NCI-H2081 treated with DMSO at 0.1 percent for 48 hours (cell line): ENCODE measurements around the gene IRF5.

Experiments
- DNase-seq: peaks from one replicate; lab custom pipeline; 2025; lab: John Stamatoyannopoulos, UW

The IRF5 gene, protein sequence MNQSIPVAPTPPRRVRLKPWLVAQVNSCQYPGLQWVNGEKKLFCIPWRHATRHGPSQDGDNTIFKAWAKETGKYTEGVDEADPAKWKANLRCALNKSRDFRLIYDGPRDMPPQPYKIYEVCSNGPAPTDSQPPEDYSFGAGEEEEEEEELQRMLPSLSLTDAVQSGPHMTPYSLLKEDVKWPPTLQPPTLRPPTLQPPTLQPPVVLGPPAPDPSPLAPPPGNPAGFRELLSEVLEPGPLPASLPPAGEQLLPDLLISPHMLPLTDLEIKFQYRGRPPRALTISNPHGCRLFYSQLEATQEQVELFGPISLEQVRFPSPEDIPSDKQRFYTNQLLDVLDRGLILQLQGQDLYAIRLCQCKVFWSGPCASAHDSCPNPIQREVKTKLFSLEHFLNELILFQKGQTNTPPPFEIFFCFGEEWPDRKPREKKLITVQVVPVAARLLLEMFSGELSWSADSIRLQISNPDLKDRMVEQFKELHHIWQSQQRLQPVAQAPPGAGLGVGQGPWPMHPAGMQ

DNA sequence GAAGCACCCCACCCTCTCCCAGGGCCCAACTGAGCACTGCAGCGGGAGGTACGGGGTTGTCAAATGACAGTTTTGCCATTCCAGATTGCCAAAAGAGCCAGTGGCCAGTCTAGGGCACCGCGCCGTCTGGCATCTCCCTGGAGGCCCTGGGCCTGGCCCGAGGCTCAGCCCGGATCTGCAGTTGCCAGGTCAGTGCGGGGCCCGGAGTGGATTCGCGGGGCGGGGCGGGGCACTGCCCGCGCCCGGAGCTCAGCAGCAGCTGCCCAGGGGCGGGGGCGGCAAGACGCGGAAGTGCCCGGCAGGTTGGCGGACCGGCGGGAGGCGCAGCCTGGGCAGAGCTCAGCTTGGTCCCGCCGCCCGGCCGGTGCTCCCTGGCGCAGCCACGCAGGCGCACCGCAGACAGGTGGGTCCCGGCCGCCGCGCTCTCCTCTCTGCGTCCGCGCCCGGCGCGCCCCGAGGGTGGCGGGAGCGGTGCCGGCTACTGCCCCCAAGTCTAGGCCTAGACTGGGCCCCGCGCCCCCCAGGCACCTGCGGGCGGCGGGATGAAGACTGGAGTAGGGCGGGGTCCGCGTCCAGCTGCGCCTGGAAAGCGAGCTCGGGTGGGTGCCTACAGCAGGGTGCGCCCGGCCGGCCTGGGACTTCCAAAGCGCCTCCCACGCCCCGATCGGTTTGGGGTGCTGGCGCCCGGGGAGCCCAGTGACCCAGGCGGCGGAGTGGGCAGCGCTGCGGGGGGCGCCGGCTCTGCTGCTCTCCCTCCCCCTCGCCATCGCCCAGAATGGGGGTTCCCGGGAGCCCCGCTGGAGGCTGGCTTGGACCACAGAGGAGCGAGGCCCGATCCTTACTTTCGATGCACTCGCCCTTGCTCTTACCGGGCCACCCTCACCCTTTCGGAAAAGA, at the start of gene IRF5:
TSS of gene IRF5 (plus strand) at position 281 of the 897 bp plus-strand sequence. CDS start 4,155 bp downstream, outside the sequence.
- no peak for DNase-seq

DNA sequence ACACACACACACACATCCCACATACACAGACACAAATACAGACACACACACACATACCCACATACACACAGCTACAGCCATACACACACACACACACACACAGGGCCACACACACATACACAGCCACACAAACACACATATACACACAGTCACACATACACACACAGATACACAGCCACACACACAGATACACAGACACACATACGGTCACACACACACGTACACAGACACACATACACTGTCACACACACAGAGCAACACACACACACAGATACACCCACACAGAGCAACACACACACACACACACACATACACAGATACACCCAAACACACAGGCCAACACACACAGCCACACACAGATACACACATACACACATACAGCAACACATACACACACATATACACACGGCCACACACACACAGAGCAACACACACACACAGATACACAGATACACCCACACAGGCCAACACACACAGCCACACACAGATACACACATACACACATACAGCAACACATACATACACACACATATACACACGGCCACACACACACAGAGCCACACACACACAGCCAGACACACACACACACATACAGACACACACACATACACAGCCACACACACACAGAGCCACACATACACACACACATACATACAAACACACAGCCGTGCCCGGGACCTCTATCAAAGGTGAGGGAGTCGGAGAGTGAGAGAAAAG, 49.5 kb upstream of the IRF5 start:
- DNase-seq = no peak

DNA sequence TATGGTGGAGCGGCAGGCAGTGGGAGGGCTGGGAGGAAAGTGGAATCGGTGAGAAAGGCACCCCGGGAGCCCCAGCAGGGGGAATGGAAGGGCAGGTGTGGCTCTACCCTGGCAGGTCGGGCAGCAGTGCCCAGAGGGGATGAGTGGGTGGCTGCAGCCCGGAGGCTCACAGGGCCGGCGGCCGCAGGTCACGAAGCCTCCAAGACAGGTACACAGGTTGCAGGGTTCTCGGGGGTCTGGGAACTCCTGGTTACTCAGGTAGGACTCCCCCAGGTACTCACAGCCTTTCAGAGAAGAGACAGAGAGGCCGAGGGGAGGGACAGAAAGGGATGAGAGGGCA, 49.0 kb upstream of the IRF5 start:
- DNase-seq = no peak

DNA sequence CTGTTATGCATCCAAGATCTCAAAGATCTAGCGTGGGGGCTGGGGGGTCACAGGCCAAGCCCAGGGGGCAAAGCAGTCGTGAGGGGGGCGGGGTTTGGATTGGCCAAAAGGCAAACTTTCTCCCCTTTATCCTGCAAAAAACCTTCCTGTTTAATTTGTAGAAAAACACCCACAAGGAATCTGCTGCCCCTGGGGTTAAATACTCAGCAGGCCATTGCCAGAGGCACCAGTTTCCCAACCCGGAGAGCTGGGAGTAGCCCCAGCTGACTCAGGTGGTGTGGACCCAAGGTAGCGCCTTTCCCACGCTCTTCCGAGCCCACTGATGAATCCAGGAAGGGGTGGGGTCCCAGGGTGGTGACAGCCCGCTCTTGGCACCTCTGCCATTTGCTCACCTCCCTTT, 48.6 kb upstream of the IRF5 start:
- DNase-seq = no peak

DNA sequence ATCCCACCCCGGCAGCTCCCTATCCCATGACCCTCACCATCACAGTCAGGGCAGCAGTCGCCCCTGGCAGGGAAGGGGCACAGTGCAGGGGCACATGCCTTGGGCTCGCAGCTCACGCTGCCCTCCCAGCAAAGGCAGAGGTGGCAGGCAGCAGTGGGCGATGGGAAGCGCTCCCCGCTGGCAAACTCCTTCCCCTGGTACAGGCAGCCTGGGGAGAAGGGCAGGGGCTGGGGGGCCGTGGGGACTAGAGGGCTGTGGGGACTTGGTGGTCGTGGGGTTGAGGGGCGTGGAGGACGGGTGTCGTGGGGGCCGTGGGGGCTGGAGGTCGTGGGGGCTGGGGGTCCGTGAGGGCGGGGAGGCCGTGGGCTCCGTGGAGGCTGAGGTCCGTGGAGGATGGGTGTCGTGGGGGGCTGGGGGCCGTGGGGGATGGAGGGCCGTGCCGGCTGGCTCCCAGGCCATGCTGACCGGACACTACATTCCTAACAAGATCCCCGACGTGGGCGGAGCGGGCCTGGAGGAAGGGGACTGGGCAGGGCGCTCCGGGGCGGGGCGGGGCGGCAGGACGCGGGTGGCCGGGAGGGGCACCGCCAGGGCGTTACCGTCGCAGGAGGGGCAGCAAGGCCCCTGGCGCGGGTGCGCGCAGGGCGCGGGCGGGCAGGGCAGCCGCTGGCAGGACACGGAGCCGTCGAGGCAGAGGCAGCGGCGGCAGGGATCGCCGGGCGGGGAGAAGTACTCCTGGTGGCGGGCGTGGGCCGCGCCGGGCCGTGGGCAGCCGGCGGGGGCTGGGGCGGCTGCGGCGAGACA, 47.2 kb upstream of the IRF5 start:
- no peak for DNase-seq

DNA sequence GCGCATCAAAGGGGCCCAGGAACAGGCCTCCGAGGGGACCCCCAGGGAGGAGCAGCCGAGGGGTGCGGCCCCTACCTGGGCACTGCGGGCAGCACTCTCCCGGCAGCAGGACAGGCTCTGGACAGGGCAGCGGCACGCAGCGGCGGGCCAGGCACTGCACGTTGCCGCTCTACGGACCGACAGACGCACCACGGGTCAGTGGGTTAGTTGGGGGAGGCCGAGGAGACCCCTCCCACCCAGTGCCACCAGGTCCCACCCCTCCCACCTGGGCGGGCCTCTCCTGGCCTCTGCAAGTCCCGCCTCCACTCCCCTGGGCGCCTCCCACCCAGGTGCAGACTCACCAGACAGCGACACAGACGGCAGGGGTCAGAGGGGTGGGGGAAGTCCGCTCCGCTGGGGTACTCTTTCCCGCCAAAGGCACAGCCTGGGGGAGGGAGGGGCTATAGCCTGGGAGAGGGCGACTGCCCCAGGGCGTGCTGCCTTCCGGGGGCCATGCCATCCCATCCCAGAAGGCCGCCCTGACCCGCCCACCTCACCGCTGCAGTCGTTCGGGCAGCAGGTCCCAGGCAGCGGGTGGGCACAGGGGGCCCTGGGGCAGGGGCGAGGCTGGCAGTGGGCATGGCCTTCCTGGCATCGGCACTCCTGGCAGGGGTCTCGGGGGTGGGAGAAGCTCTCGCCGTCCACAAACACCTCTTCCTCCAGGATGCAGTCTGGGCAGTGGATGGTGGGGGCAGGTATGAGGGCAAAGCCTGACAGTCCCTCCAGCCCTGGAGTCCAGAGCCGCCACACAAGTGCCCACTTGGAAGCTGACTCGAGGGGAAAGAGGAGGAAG, 46.4 kb upstream of the IRF5 start:
- no peak for DNase-seq

DNA sequence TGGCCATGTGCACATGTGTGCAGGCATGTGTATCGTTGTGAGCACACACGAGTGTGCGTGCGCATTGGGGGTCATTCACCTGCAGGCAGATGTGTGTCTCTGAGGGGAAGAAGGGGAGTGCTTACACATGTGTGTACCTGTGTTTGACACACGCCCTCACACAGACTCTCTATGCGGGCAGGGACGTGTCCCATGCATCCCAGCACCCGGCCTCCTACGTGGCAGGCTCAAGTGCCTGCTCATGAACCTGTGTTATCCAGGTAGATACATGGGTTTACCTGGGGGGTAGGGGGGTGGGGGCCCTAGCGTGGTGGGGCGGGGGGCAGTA, 45.8 kb upstream of the IRF5 start:
- no peak for DNase-seq

DNA sequence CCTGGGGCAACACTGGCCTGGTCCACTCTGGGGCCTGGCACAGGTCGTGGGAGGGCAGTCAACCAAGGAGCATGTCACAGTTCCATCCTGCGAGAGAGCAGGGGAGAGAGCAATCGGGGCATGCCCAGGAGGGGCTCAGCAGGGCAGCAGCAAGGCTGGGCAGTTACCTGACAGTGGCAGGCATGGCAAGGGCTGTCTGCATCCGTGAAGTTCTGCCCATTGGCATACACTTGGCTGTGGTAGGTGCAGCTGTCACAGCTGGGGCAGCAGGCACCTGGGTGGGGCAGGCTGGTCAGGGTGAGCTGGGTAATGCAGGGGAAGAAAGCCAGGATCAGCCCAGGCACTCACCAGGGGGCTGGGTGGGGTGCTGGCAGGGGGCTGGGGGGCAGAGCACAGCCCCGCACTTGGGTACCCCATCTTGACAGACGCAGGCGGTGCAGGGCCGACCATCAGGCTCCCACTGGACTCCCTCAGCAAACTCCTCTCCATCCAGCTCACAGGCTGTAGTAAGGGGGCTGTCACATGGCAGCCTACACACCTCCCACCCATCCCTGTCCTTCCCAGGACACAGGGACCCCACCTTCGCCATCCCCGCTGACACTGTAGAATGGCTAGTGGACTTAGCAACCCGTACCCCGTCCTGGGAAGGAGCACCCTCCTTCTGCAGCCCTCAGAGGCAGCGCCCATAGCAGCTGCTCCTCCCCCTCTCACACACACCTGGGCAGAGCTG, 45.0 kb upstream of the IRF5 start:
- no peak for DNase-seq

DNA sequence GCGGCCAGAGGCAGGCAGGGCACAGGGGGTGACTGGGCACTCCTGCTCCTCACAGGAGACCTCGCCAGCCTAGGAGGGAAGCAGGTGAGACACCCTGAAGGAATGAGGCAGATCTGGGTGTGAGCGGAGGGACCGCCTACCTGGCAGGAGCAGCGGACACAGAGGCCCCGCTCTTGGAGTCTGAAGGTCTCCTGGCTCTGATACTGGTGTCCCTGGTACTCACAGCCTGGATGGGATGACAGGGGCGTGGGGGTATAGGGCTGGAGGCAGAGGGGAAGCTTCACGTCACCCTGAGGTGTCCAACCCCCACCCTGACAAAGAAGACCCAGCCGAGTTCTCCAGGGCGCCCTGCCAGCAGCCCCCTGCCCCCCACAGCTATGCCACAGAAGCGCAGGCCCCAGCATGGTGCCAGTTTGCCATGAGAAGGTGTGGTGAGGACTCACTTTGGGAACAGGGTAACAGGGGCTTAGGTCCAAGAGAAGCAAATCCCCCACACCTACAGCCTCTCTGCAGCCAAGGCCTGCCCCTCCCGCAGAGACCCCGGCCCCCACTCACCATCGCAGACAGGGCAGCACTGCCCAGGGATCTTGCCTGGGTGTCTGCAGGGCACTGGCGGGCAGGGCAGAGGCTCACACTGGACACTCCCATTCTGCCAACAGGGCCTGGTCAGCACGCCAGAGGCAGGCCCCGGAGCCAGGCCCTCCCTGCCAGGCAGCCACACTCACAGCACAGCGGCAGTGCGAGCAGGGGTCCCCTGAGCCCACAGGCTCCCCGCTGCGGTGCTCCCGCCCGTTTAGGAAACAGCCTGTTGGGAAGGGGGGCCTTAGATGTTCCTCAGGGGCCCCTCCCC, 44.3 kb upstream of the IRF5 start:
- no peak for DNase-seq

DNA sequence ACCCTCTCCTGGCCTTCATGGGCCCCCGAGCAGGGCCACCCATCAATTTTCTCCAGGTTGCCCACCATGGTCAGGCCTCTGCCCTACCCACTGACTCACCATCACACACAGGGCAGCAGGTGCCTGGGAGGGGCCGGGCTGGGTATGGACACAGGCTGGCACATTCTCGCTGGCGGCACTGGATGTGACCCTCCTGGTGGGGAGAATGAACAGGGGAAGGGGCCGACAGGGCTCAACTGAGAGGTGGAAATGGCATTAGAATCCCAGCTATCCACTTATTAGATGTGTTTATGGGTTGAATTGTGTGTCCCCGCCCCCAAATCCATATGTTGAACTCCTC, 43.7 kb upstream of the IRF5 start:
- DNase-seq = no peak

DNA sequence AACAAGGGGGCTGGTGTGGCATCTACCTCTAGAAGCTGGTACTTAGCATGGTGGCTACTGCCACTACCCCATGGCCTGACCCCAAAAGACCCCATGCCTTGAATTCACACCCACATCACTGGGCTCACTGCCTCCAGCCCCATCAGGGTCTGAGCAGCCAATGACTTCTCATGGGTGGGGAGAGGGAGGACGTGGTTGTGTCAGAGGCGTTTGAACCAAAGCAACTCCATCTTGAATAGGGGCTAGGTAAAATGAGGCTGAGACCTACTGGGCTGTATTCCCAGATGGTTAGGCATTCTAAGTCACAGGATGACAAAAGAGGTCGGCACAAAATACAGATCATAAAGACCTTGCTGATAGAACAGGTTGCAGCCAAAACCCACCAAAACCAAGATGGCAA, 42.4 kb upstream of the IRF5 start:
- DNase-seq = no peak

DNA sequence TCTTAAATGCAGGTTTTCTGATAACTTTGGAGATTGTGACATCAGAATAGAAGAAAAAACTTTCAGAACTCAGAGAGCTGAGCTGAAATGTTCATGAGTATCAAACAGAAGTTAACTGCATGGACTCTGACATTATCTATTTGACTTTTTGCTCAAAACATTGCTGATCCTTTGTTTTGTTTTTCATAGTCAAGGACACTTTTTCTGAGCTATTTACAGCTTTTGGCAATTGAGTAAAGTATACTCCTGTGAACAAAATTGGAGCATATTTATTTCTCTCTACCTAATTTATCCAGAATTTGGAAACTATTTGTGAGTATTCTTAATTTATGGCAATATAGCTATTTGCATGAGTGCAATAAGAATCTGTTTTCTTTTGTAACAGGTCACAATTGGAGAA, 38.3 kb upstream of the IRF5 start:
- DNase-seq = no peak

DNA sequence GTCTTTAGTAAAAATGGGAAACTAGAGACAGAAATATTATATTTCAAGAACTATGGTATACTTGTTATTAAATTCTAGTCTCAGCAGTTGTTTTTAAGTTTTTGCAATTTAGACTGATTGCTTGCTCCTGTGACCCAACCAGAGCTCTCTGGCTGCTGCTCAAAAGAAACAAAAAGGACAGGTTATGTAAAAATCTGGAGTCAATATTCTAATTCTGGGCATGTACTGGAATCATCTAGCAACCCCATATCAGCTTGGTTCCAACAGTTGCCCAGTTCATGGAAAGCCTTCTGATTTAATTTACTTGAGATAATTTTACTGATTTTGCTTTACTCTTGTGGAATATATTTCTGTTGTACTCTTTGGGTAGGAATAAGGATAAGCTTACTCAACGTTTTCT, 37.5 kb upstream of the IRF5 start:
- no peak for DNase-seq

DNA sequence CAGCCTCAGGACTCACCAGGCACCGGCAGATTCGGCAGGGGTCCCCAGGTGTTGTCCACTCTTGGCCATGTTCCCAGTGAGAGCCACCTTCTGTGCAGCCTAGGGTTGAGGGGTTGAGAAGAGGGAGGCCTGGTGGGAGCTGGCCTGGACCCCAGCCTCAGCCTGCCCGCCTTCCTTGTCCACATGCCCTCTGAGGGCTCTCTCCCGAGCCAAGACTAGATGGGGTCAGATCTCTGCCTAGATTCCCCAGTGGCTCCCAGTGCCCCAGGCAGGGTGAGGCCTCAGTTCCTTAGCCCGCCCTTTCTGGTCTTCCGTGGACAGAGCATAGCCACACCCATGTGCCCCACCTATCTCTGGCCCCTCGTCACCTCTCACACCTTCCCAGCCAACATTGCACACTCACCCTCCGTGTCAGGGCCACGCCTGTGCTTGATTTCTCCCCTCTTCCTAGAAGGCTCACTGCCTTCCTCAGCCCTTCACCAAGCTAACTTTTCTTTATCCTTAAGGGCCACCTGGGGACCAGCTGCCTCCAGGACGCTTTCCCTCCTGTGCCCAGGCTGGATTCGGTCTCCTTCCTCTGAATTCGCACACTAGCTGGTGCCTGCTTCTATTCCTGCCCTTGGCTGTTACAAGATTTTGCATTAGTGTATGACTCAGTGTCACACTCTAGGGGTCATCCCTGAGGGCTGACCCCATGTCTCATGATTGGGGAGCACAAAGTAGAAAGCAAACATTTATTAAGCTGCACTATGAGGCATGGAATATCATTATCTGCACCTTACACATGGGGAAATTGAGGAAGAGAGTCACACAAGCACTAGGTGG, 34.8 kb upstream of the IRF5 start:
- no peak for DNase-seq

DNA sequence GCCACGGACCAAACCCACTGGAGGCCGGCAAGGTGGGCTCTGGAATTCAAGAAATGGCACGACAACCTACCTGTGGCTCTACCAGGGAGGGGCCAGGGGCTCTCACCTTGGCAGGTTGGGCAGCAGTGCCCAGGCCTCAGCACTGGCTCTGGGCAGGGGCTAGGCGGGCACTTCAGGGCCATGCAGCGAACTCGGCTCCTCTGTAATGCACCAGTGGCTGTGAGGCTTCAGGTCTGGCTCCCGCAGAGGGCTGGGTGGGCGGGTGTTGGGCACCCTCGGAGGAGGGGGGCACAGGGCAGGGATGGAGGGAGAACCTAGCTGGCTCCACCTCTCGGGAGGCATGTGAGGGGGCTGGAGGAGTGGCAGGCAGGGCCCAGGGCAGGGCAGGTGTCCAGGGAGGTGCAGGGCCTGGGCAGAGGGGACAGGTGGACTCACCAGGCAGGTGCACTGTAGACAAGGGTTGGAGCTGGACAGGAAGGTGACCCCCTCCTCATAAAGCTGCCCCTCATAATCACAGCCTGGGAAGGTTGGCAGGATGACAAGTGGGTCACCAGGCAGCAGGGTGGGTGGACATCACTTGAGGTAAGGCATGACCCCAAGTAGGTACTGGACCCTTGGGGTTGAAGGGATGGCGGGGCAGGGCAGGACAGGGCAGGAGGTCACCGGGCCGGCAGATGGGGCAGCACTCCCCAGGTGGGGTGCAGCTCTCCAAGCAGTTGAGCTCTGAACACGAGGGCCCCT, 33.9 kb upstream of the IRF5 start:
- no peak for DNase-seq

DNA sequence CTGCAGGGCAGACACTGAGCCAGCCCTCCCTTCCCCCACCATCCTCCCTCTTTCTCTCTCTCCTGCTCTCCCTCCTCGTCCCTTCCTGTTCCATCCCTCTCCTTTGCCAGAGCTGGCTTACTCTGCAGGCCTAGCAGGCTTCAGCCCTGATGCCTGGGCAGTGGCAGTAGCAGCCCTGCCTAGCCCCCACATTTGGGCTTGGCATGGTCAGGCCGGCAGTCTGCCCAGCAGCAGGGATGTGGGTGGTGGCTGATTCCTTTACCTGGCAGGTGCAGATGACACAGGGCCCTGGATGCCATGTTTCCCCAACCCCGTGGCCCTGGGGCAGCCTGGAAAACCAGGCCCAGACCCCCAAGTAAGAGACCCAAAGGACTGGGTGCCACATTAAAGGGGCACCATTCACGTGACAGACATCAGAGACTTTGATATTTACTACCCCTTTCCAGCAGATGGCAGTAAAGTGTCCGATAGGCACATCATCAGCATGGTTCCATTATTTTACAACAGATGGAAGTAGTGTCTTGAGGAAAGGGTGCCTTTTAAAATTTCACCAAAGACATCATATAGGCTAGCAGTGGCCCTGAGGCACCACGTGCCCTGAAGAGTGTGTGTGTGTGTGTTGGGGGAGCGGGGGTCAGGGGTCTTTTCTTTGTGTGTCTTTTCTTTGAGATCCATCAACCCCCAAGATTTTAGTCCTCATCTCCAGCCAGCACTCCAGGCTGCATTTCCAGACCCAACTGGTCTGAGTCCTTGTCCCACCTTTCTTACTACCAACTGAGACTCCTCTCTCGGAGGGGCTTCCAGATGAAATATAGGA, 33.1 kb upstream of the IRF5 start:
- no peak for DNase-seq
